ENCODE data around the gene TLE4.

Gene TLE4

GRCh38 chr9:79613145-79613544 is 41.4 kb downstream of the TLE4 start:
- Histone ChIP-seq H3K27me3 (no peaks in the 10 kb centered on the region), H3K9me3 (no peaks in the 10 kb centered on the region), H3K36me3 (no peaks in the 10 kb centered on the region), H3K4me1 (ENCODE audit: control insufficient read depth in 1 of 2, insufficient read depth in 1 of 2, low read depth in 1 of 2, low read length in 1 of 2) (peaks cover 93 to 99% of the 10 kb centered on the region in 2 experiments), H3K27ac (peak overlapping the region; percentile 92), H3K4me3 (ENCODE audit: low read depth in 1 of 2, low read length in 1 of 2) (peak overlapping the region in 1 of 2 experiments; percentile 54)
- peak; percentile 48 for TF ChIP-seq CTCF (IDR thresholded peaks at IDR 0.05)

GRCh38 chr9:79615038-79615437 is 43.3 kb downstream of the TLE4 start:
- peak overlapping the region in 1 of 2 experiments; percentile 13 for H3K4me3 ChIP-seq (ENCODE audit: low read depth in 1 of 2, low read length in 1 of 2)
- peak overlapping the region; percentile 92 for H3K27ac ChIP-seq
- TF ChIP-seq CTCF (IDR thresholded peaks at IDR 0.05) = no peak
- H3K4me1 ChIP-seq (ENCODE audit: control insufficient read depth in 1 of 2, insufficient read depth in 1 of 2, low read depth in 1 of 2, low read length in 1 of 2) = peaks cover 75 to 97% of the 10 kb centered on the region in 2 experiments
- no peaks in the 10 kb centered on the region for H3K9me3 ChIP-seq
- H3K27me3 ChIP-seq = no peaks in the 10 kb centered on the region
- no peaks in the 10 kb centered on the region for H3K36me3 ChIP-seq

GRCh38 chr9:79616013-79616412 is 44.2 kb downstream of the TLE4 start:
- H3K4me1 ChIP-seq (ENCODE audit: control insufficient read depth in 1 of 2, insufficient read depth in 1 of 2, low read depth in 1 of 2, low read length in 1 of 2) = peaks cover 65 to 96% of the 10 kb centered on the region in 2 experiments
- H3K9me3 ChIP-seq = no peaks in the 10 kb centered on the region
- peak overlapping the region; percentile 92 for H3K27ac ChIP-seq
- H3K4me3 ChIP-seq (ENCODE audit: low read depth in 1 of 2, low read length in 1 of 2) = no peak overlapping the region
- no peaks in the 10 kb centered on the region for H3K36me3 ChIP-seq
- no peaks in the 10 kb centered on the region for H3K27me3 ChIP-seq
- TF ChIP-seq CTCF (IDR thresholded peaks at IDR 0.05) = no peak

GRCh38 chr9:79616971-79617370 is 45.2 kb downstream of the TLE4 start:
- no peak for TF ChIP-seq CTCF (IDR thresholded peaks at IDR 0.05)
- H3K4me1 ChIP-seq (ENCODE audit: control insufficient read depth in 1 of 2, insufficient read depth in 1 of 2, low read depth in 1 of 2, low read length in 1 of 2) = peaks cover 55 to 89% of the 10 kb centered on the region in 2 experiments
- H3K4me3 ChIP-seq (ENCODE audit: low read depth in 1 of 2, low read length in 1 of 2) = no peak overlapping the region
- peak overlapping the region; percentile 92 for H3K27ac ChIP-seq
- no peaks in the 10 kb centered on the region for H3K36me3 ChIP-seq
- no peaks in the 10 kb centered on the region for H3K9me3 ChIP-seq
- H3K27me3 ChIP-seq = no peaks in the 10 kb centered on the region

GRCh38 chr9:79617395-79617794 is 45.6 kb downstream of the TLE4 start:
- Histone ChIP-seq H3K4me1 (ENCODE audit: control insufficient read depth in 1 of 2, insufficient read depth in 1 of 2, low read depth in 1 of 2, low read length in 1 of 2) (peaks cover 51 to 85% of the 10 kb centered on the region in 2 experiments), H3K36me3 (no peaks in the 10 kb centered on the region), H3K27me3 (no peaks in the 10 kb centered on the region), H3K27ac (peak overlapping the region; percentile 92), H3K9me3 (no peaks in the 10 kb centered on the region), H3K4me3 (ENCODE audit: low read depth in 1 of 2, low read length in 1 of 2) (no peak overlapping the region)
- no peak for TF ChIP-seq CTCF (IDR thresholded peaks at IDR 0.05)

GRCh38 chr9:79619930-79620329 is 48.2 kb downstream of the TLE4 start:
- Histone ChIP-seq H3K9me3 (no peaks in the 10 kb centered on the region), H3K4me3 (ENCODE audit: low read depth in 1 of 2, low read length in 1 of 2) (no peak overlapping the region), H3K36me3 (no peaks in the 10 kb centered on the region), H3K27me3 (no peaks in the 10 kb centered on the region), H3K4me1 (ENCODE audit: control insufficient read depth in 1 of 2, insufficient read depth in 1 of 2, low read depth in 1 of 2, low read length in 1 of 2) (peaks cover 42 to 79% of the 10 kb centered on the region in 2 experiments), H3K27ac (peak overlapping the region; percentile 39)
- no peak for TF ChIP-seq CTCF (IDR thresholded peaks at IDR 0.05)
